Gastrocnemius medialis (tissue), 4 donors: ENCODE results near the gene SLC24A4. TPM values are rescaled to one million over a fixed set of nuclear protein-coding genes. Genes with fewer than 3 reads are reported as not detected.

Experiments
- ATAC-seq, 2 donors: fragments of 150-250 bp; one replicate each; pipeline ENCODE4 v1.9.1; 2016
- DNase-seq, 2 donors: peaks; one replicate each; pipeline ENCODE4 v3.0.0-alpha.2; 2019
- H3K27ac ChIP-seq, 4 donors: fragments of 200-600 bp; sonication (generic); 1 replicate in 1 of 4; 2 replicates in 3 of 4; pipeline ENCODE4 v1.5.1; 2016 to 2018; ENCODE audit warnings: mild to moderate bottlenecking in 2 of 4, moderate library complexity in 1 of 4
- H3K27me3 ChIP-seq, 3 donors: fragments of 200-600 bp; sonication (generic) in 2 of 3; 1 replicate in 1 of 3; 2 replicates in 2 of 3; pipeline versions ENCODE4 v1.5.1 to v1.6.0; 2016 to 2019; ENCODE audit warnings: mild to moderate bottlenecking in 1 of 3, moderate library complexity in 1 of 3
- H3K36me3 ChIP-seq, 2 donors: fragments of 200-600 bp; sonication (generic) in 1 of 2; one replicate each; pipeline ENCODE4 v1.5.1; 2017 to 2018
- H3K4me1 ChIP-seq, 2 donors: fragments of 200-600 bp; sonication (generic) in 1 of 2; one replicate each; pipeline ENCODE4 v1.5.1; 2016 to 2017; ENCODE audit warnings: mild to moderate bottlenecking in 2 of 2
- H3K4me3 ChIP-seq, 4 donors: fragments of 200-600 bp; sonication (generic) in 3 of 4; 1 replicate in 1 of 4; 2 replicates in 3 of 4; pipeline ENCODE4 v1.5.1; 2016 to 2019; ENCODE audit warnings: mild to moderate bottlenecking in 2 of 4
- H3K9me3 ChIP-seq, 3 donors: fragments of 200-600 bp; sonication (generic) in 2 of 3; 1 replicate in 1 of 3; 2 replicates in 2 of 3; pipeline ENCODE4 v1.5.1; 2016 to 2019
- CTCF ChIP-seq, 5 experiments: fragments of 450-650 bp in 3 of 5; fragments of 200-600 bp in 2 of 5; sonication (generic) in 2 of 5; IDR thresholded peaks in 4 of 5; conservative IDR thresholded peaks in 1 of 5; 1 replicate in 4 of 5; 2 replicates in 1 of 5; pipeline ENCODE4 v1.5.1; 2016 to 2019; ENCODE audit warnings: antibody characterized with exemption in 5 of 5, mild to moderate bottlenecking in 3 of 5, moderate library complexity in 3 of 5
- POLR2A ChIP-seq, 2 donors: fragments of 450-650 bp; IDR thresholded peaks; one replicate each; pipeline ENCODE4 v1.6.1; 2017; ENCODE audit warnings: antibody characterized with exemption in 2 of 2, mild to moderate bottlenecking in 2 of 2, moderate library complexity in 2 of 2
- in situ Hi-C, 4 donors: fragments of 200-750 bp; cut with MboI; loops; one replicate each; pipeline versions ENCODE4 v1.15.0 to v1.8.0; 2017; ENCODE audit warnings: low sequenced_read_pairs in 4 of 4
- intact Hi-C: fragments of 100-400 bp; cut with DNase I; formaldehyde crosslinking; loops from one replicate; pipeline ENCODE4 v1.15.1; 2023; ENCODE audit warnings: low total_unique reads
- total RNA-seq, 4 donors: library from RNA; depleted of rRNA; stranded (reverse); fragments of >200 nt; gene quantifications; one replicate each; pipeline versions ENCODE4 v1.1.0 to v1.2.3, GENCODE V29; 2016

The SLC24A4 gene
- total RNA-seq, 4 donors from 2014 or later: 0.07 to 0.76 (median 0.50) TPM

- Histone ChIP-seq H3K27ac (no peak overlapping the region), H3K27me3 (no peaks in the 10 kb centered on the region), H3K36me3 (no peaks in the 10 kb centered on the region), H3K4me1 (no peaks in the 10 kb centered on the region), H3K9me3 (no peaks in the 10 kb centered on the region), H3K4me3 (no peak overlapping the region)
- ATAC-seq: no peak
- TF ChIP-seq POLR2A (IDR thresholded peaks at IDR 0.05) (no peak), CTCF (IDR thresholded peaks at IDR 0.05 in 4 of 5, conservative IDR thresholded peaks at IDR 0.05 in 1 of 5) (no peak)
- intact Hi-C loops (no loop called here), in situ Hi-C loops (no loop called here)
- DNase-seq: no peak
These were observed 177.6 kb downstream of the SLC24A4 start for GRCh38 chr14:92500491-92500941.

- ATAC-seq (no peak), DNase-seq (no peak)
- intact Hi-C loops (no loop called here), in situ Hi-C loops (no loop called here)
- Histone ChIP-seq H3K27me3 (no peaks in the 10 kb centered on the region), H3K9me3 (no peaks in the 10 kb centered on the region), H3K27ac (no peak overlapping the region), H3K36me3 (no peaks in the 10 kb centered on the region), H3K4me3 (no peak overlapping the region), H3K4me1 (no peaks in the 10 kb centered on the region)
- TF ChIP-seq POLR2A (IDR thresholded peaks at IDR 0.05): no peak
- TF ChIP-seq CTCF (IDR thresholded peaks at IDR 0.05 in 4 of 5, conservative IDR thresholded peaks at IDR 0.05 in 1 of 5): no peak
These were observed 179.0 kb downstream of the SLC24A4 start for GRCh38 chr14:92501891-92502351.

- H3K36me3 ChIP-seq: no peaks in the 10 kb centered on the region
- H3K27me3 ChIP-seq: no peaks in the 10 kb centered on the region
- no peak for DNase-seq
- in situ Hi-C loops: no loop called here
- no peak overlapping the region for H3K4me3 ChIP-seq
- ATAC-seq: no peak
- no peaks in the 10 kb centered on the region for H3K4me1 ChIP-seq
- no peaks in the 10 kb centered on the region for H3K9me3 ChIP-seq
- H3K27ac ChIP-seq: no peak overlapping the region
- TF ChIP-seq POLR2A (IDR thresholded peaks at IDR 0.05) (no peak), CTCF (IDR thresholded peaks at IDR 0.05 in 4 of 5, conservative IDR thresholded peaks at IDR 0.05 in 1 of 5) (no peak)
- intact Hi-C loops: no loop called here
These were observed 179.7 kb downstream of the SLC24A4 start for GRCh38 chr14:92502541-92503286.

GRCh38 chr14:92503756-92504491 is 181.0 kb downstream of the SLC24A4 start:
- Histone ChIP-seq H3K27ac (no peak overlapping the region), H3K4me3 (no peak overlapping the region), H3K36me3 (no peaks in the 10 kb centered on the region), H3K9me3 (no peaks in the 10 kb centered on the region), H3K27me3 (no peaks in the 10 kb centered on the region), H3K4me1 (no peaks in the 10 kb centered on the region)
- DNase-seq (no peak), ATAC-seq (peak; percentile 54 to 79)
- TF ChIP-seq POLR2A (IDR thresholded peaks at IDR 0.05) (no peak), CTCF (IDR thresholded peaks at IDR 0.05 in 4 of 5, conservative IDR thresholded peaks at IDR 0.05 in 1 of 5) (no peak)
- in situ Hi-C loops: no loop called here
- intact Hi-C loops: no loop called here
